ENCODE measurements around the gene CFAP61.

DNA sequence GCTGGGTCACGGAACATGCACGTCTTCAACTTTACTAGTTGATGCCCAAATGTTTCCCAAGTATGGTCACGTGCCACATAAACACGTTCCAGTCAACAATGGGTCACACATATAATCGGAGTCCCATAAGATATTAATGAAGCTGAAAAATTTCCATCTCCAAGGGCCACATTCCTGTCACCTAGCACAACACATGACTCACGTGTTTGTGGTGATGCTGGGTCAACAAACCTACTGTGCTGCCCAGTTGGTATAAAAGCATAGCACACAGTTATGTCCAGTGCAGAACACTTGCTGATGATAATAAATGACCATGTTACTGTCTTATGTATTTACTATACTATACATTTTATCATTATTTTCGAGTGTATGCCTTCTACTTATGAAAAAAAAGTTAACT, 247.6 kb downstream of the CFAP61 start:
- TF ChIP-seq, protein P1, sequence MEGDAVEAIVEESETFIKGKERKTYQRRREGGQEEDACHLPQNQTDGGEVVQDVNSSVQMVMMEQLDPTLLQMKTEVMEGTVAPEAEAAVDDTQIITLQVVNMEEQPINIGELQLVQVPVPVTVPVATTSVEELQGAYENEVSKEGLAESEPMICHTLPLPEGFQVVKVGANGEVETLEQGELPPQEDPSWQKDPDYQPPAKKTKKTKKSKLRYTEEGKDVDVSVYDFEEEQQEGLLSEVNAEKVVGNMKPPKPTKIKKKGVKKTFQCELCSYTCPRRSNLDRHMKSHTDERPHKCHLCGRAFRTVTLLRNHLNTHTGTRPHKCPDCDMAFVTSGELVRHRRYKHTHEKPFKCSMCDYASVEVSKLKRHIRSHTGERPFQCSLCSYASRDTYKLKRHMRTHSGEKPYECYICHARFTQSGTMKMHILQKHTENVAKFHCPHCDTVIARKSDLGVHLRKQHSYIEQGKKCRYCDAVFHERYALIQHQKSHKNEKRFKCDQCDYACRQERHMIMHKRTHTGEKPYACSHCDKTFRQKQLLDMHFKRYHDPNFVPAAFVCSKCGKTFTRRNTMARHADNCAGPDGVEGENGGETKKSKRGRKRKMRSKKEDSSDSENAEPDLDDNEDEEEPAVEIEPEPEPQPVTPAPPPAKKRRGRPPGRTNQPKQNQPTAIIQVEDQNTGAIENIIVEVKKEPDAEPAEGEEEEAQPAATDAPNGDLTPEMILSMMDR (IDR thresholded peaks at IDR 0.05; ENCODE audit: low read depth, low read length): no peak
- no peak for TF ChIP-seq EZH2phosphoT487 (IDR thresholded peaks at IDR 0.05; ENCODE audit: low read depth)

All from OCI-LY3 (cell line).